ENCODE data around the gene HOXA6.

Gene HOXA6

GRCh38 chr7:27121684-27122076 lies 25.9 kb downstream of the HOXA6 start:
- DNase-seq: no peak

GRCh38 chr7:27119412-27119911 lies 28.1 kb downstream of the HOXA6 start:
- DNase-seq: no peak

GRCh38 chr7:27118580-27118979 lies 29.0 kb downstream of the HOXA6 start:
- no peak for DNase-seq

GRCh38 chr7:27117887-27118491 lies 29.6 kb downstream of the HOXA6 start:
- DNase-seq: no peak

- DNase-seq: no peak
Measured at GRCh38 chr7:27116962-27117886, 30.4 kb downstream of the HOXA6 start.

- DNase-seq: no peak
Measured at GRCh38 chr7:27116031-27116961, 31.3 kb downstream of the HOXA6 start.

GRCh38 chr7:27115221-27116026 lies 32.1 kb downstream of the HOXA6 start:
- DNase-seq: no peak

GRCh38 chr7:27114881-27115220 lies 32.7 kb downstream of the HOXA6 start:
- DNase-seq: no peak

- peak; percentile 62 for DNase-seq
Measured at GRCh38 chr7:27113991-27114769, 33.4 kb downstream of the HOXA6 start.

GRCh38 chr7:27112955-27113949 lies 34.3 kb downstream of the HOXA6 start:
- peak; percentile 33 for DNase-seq

- DNase-seq: no peak
Measured at GRCh38 chr7:27112361-27112760, 35.2 kb downstream of the HOXA6 start.

GRCh38 chr7:27111751-27112277 lies 35.8 kb downstream of the HOXA6 start:
- DNase-seq: no peak

GRCh38 chr7:27111042-27111750 lies 36.4 kb downstream of the HOXA6 start:
- DNase-seq: no peak

- DNase-seq: no peak
Measured at GRCh38 chr7:27110186-27111031, 37.2 kb downstream of the HOXA6 start.

GRCh38 chr7:27109466-27110185 lies 37.9 kb downstream of the HOXA6 start:
- no peak for DNase-seq

- no peak for DNase-seq
Measured at GRCh38 chr7:27108390-27109127, 39.0 kb downstream of the HOXA6 start.

Measured in NCI-H146 (cell line).